Neural progenitor cell (in vitro differentiated cells): ENCODE results near the gene TAX1BP1. TPM values are rescaled to one million over a fixed set of nuclear protein-coding genes. Genes with fewer than 3 reads are reported as not detected.

ENCODE experiments used
- DNase-seq: peaks from one replicate; pipeline ENCODE4 v3.0.0-alpha.2; 2016; ENCODE audit warnings: low spot score
- H2AFZ ChIP-seq: fragments of 200-600 bp; sonication (generic); replicated peaks from 2 replicates; pipeline ENCODE4 v1.6.1; 2016; ENCODE audit warnings: antibody characterized with exemption
- H3F3A ChIP-seq: fragments of 200-600 bp; sonication (generic); 2 replicates; pipeline ENCODE4 v1.6.1; 2016; ENCODE audit warnings: antibody characterized with exemption, low read depth
- H3K27ac ChIP-seq: fragments of 200-600 bp; sonication (generic); 2 replicates; pipeline ENCODE4 v1.5.1; 2016; ENCODE audit warnings: mild to moderate bottlenecking
- H3K27me3 ChIP-seq: fragments of 200-600 bp; sonication (generic); 2 replicates; pipeline ENCODE4 v1.6.1; 2016; ENCODE audit warnings: mild to moderate bottlenecking, moderate library complexity
- H3K36me3 ChIP-seq: fragments of 200-600 bp; sonication (generic); 2 replicates; pipeline ENCODE4 v1.5.1; 2016
- H3K4me1 ChIP-seq: fragments of 200-600 bp; sonication (generic); 2 replicates; pipeline ENCODE4 v1.6.1; 2016; ENCODE audit warnings: mixed run types
- H3K4me2 ChIP-seq: fragments of 200-600 bp; sonication (generic); 2 replicates; pipeline ENCODE4 v1.6.1; 2016
- H3K4me3 ChIP-seq: fragments of 200-600 bp; sonication (generic); 2 replicates; pipeline ENCODE4 v1.5.1; 2016
- H3K79me2 ChIP-seq: fragments of 200-600 bp; sonication (generic); 2 replicates; pipeline ENCODE4 v1.6.1; 2016; ENCODE audit warnings: low read depth
- H3K9ac ChIP-seq: fragments of 200-600 bp; sonication (generic); 2 replicates; pipeline ENCODE4 v1.6.1; 2016
- H3K9me3 ChIP-seq: fragments of 200-600 bp; sonication (generic); 2 replicates; pipeline ENCODE4 v1.5.1; 2016; ENCODE audit warnings: low read depth
- H4K20me1 ChIP-seq: fragments of 200-600 bp; sonication (generic); 2 replicates; pipeline ENCODE4 v1.6.1; 2016; ENCODE audit warnings: low read depth
- H3K27ac Mint-ChIP-seq: 3 replicates; pipeline ENCODE4 v1.8.0; 2021; ENCODE audit warnings: mixed read lengths
- H3K27me3 Mint-ChIP-seq: 2 replicates; pipeline ENCODE4 v1.8.0; 2022; ENCODE audit warnings: low read depth, mild to moderate bottlenecking, inconsistent platforms, moderate library complexity, mixed read lengths; ENCODE audit not compliant: insufficient read depth
- H3K36me3 Mint-ChIP-seq: 3 replicates; pipeline ENCODE4 v1.8.0; 2021; ENCODE audit warnings: mixed read lengths
- H3K4me1 Mint-ChIP-seq: 3 replicates; pipeline ENCODE4 v1.8.0; 2021; ENCODE audit warnings: mixed read lengths
- H3K4me3 Mint-ChIP-seq: 3 replicates; pipeline ENCODE4 v1.8.0; 2021; ENCODE audit warnings: mild to moderate bottlenecking, moderate library complexity, mixed read lengths
- H3K9me3 Mint-ChIP-seq: 3 replicates; pipeline ENCODE4 v1.8.0; 2020; ENCODE audit warnings: mixed read lengths
- CTCF ChIP-seq: fragments of 200-600 bp; sonication (generic); IDR thresholded peaks from 2 replicates; pipeline ENCODE4 v1.5.1; 2017; ENCODE audit warnings: antibody characterized with exemption, mild to moderate bottlenecking
- EZH2 ChIP-seq: fragments of 200-600 bp; sonication (generic); IDR thresholded peaks from 2 replicates; pipeline ENCODE4 v1.6.1; 2017; ENCODE audit warnings: antibody characterized with exemption, mild to moderate bottlenecking, moderate library complexity
- EZH2phosphoT487 ChIP-seq: fragments of 200-600 bp; sonication (generic); IDR thresholded peaks from 2 replicates; pipeline ENCODE4 v1.6.1; 2017; ENCODE audit warnings: antibody characterized with exemption
- total RNA-seq: library from RNA; depleted of rRNA; stranded (reverse); fragments of >200 nt; gene quantifications from 2 replicates; pipeline ENCODE4 v1.2.3, GENCODE V29; 2015; ENCODE audit warnings: low replicate concordance

TAX1BP1 gene
- total RNA-seq, 1 donor from 2014 or later = 80.0 TPM

- Histone ChIP-seq H3F3A (no peaks in the 10 kb centered on the region), H3K27ac (no peak overlapping the region), H3K36me3 (no peaks in the 10 kb centered on the region), H3K4me2 (no peak overlapping the region), H3K9ac (no peak overlapping the region), H3K79me2 (no peaks in the 10 kb centered on the region), H2AFZ (no peak overlapping the region), H4K20me1 (no peaks in the 10 kb centered on the region), H3K4me1 (peaks cover 4% of the 10 kb centered on the region), H3K4me3 (no peak overlapping the region), H3K9me3 (no peaks in the 10 kb centered on the region), H3K27me3 (no peaks in the 10 kb centered on the region)
- no peak for DNase-seq
- H3K27ac Mint-ChIP-seq = no peak overlapping the region
- no peaks in the 10 kb centered on the region for H3K36me3 Mint-ChIP-seq
- TF ChIP-seq EZH2 (no peak), CTCF (no peak), EZH2phosphoT487 (no peak)
- peaks cover 7% of the 10 kb centered on the region for H3K9me3 Mint-ChIP-seq
- no peak overlapping the region for H3K4me3 Mint-ChIP-seq
- H3K27me3 Mint-ChIP-seq = peaks cover 2% of the 10 kb centered on the region
- peaks cover 4% of the 10 kb centered on the region for H3K4me1 Mint-ChIP-seq
These were observed 131.1 kb downstream of the TAX1BP1 start for GRCh38 chr7:27871086-27871485.

- H3K9ac ChIP-seq = no peak overlapping the region
- no peak overlapping the region for H2AFZ ChIP-seq
- peaks cover 4% of the 10 kb centered on the region for H3K4me1 ChIP-seq
- Mint-ChIP-seq H3K9me3 (peaks cover 7% of the 10 kb centered on the region), H3K4me1 (peaks cover 1% of the 10 kb centered on the region), H3K36me3 (no peaks in the 10 kb centered on the region), H3K27ac (no peak overlapping the region), H3K4me3 (no peak overlapping the region), H3K27me3 (peaks cover 2% of the 10 kb centered on the region)
- H3K27ac ChIP-seq = no peak overlapping the region
- no peak for DNase-seq
- no peaks in the 10 kb centered on the region for H4K20me1 ChIP-seq
- H3K27me3 ChIP-seq = no peaks in the 10 kb centered on the region
- no peaks in the 10 kb centered on the region for H3F3A ChIP-seq
- H3K36me3 ChIP-seq = no peaks in the 10 kb centered on the region
- no peaks in the 10 kb centered on the region for H3K79me2 ChIP-seq
- H3K9me3 ChIP-seq = no peaks in the 10 kb centered on the region
- no peak overlapping the region for H3K4me3 ChIP-seq
- H3K4me2 ChIP-seq = no peak overlapping the region
- no peak for TF ChIP-seq EZH2phosphoT487
- TF ChIP-seq CTCF = no peak
- TF ChIP-seq EZH2 = no peak
These were observed 131.9 kb downstream of the TAX1BP1 start for GRCh38 chr7:27871866-27872265.

- no peak overlapping the region for H2AFZ ChIP-seq
- Mint-ChIP-seq H3K27me3 (peaks cover 2% of the 10 kb centered on the region), H3K9me3 (peaks cover 7% of the 10 kb centered on the region), H3K27ac (no peak overlapping the region), H3K4me3 (no peak overlapping the region), H3K36me3 (no peaks in the 10 kb centered on the region), H3K4me1 (no peaks in the 10 kb centered on the region)
- H3K9ac ChIP-seq = no peak overlapping the region
- no peaks in the 10 kb centered on the region for H3K27me3 ChIP-seq
- H3F3A ChIP-seq = no peaks in the 10 kb centered on the region
- no peak for TF ChIP-seq EZH2
- TF ChIP-seq EZH2phosphoT487 = no peak
- no peak for TF ChIP-seq CTCF
- peaks cover 4% of the 10 kb centered on the region for H3K4me1 ChIP-seq
- no peaks in the 10 kb centered on the region for H3K9me3 ChIP-seq
- H4K20me1 ChIP-seq = no peaks in the 10 kb centered on the region
- no peak overlapping the region for H3K27ac ChIP-seq
- DNase-seq = no peak
- no peak overlapping the region for H3K4me2 ChIP-seq
- no peak overlapping the region for H3K4me3 ChIP-seq
- no peaks in the 10 kb centered on the region for H3K36me3 ChIP-seq
- no peaks in the 10 kb centered on the region for H3K79me2 ChIP-seq
These were observed 132.7 kb downstream of the TAX1BP1 start for GRCh38 chr7:27872356-27873275.
